Endodermal cell (in vitro differentiated cells): ENCODE measurements around the gene FLT3. TPM values are rescaled to one million over a fixed set of nuclear protein-coding genes. Genes with fewer than 3 reads are reported as not detected.

Experiments
- DNase-seq: peaks from one replicate; pipeline ENCODE4 v3.0.0-alpha.2; 2017
- H3K27ac ChIP-seq: 2 replicates; pipeline ENCODE4 v1.5.1; 2013; ENCODE audit warnings: mild to moderate bottlenecking, low read depth, low read length, moderate library complexity
- H3K27me3 ChIP-seq: 2 replicates; pipeline ENCODE4 v1.6.1; 2013; ENCODE audit warnings: mild to moderate bottlenecking, low read length, moderate library complexity; ENCODE audit not compliant: insufficient read depth, control insufficient read depth, poor library complexity, severe bottlenecking
- H3K36me3 ChIP-seq: 2 replicates; pipeline ENCODE4 v1.7.0; 2013; ENCODE audit warnings: mild to moderate bottlenecking, low read length, moderate library complexity; ENCODE audit not compliant: control insufficient read depth, insufficient read depth
- H3K4me1 ChIP-seq: one replicate; pipeline ENCODE4 v1.7.0; 2013; ENCODE audit warnings: low read length; ENCODE audit not compliant: control insufficient read depth, insufficient read depth
- H3K4me3 ChIP-seq: 2 replicates; pipeline ENCODE4 v1.5.1; 2013; ENCODE audit warnings: mild to moderate bottlenecking, low read length, moderate library complexity
- H3K9ac ChIP-seq: 2 replicates; pipeline ENCODE4 v1.6.1; 2013; ENCODE audit warnings: mild to moderate bottlenecking, low read length, moderate library complexity; ENCODE audit not compliant: poor library complexity, severe bottlenecking; ENCODE audit errors: extremely low read depth
- H3K9me3 ChIP-seq: 2 replicates; pipeline ENCODE4 v1.6.1; 2013; ENCODE audit warnings: mild to moderate bottlenecking, low read length, moderate library complexity; ENCODE audit not compliant: control insufficient read depth
- H3K27ac Mint-ChIP-seq: 2 replicates; pipeline ENCODE4 v1.8.0; 2020; ENCODE audit warnings: mixed read lengths
- H3K27me3 Mint-ChIP-seq: 2 replicates; pipeline ENCODE4 v1.8.0; 2021; ENCODE audit warnings: mild to moderate bottlenecking, mixed read lengths; ENCODE audit not compliant: insufficient read depth
- H3K36me3 Mint-ChIP-seq: 2 replicates; pipeline ENCODE4 v1.8.0; 2020; ENCODE audit warnings: low read depth, mixed read lengths
- H3K4me1 Mint-ChIP-seq: 2 replicates; pipeline ENCODE4 v1.8.0; 2020; ENCODE audit warnings: mixed read lengths
- H3K4me3 Mint-ChIP-seq: 2 replicates; pipeline ENCODE4 v1.8.0; 2020; ENCODE audit warnings: mild to moderate bottlenecking, moderate library complexity, mixed read lengths
- H3K9me3 Mint-ChIP-seq: 2 replicates; pipeline ENCODE4 v1.8.0; 2020; ENCODE audit warnings: mild to moderate bottlenecking, mixed read lengths
- WGBS, 2 experiments: methylation state at CpG; one replicate each; pipeline versions ENCODE4 v1.1.5 to v1.1.7; 2013; ENCODE audit warnings: missing lambda C conversion rate in 2 of 2, mixed read lengths in 1 of 2; ENCODE audit not compliant: insufficient coverage in 1 of 2, insufficient read length in 1 of 2; 5-methylcytosine and 5-hydroxymethylcytosine counted together
- total RNA-seq, 2 donors: library from RNA; stranded (reverse); fragmentation: NEBNext Ultra II Directional in 1 of 2; extraction: Animal tissue kit (Norgen Biotek cat#: 25700) in 1 of 2; gene quantifications; 2 replicates in 1 of 2; 3 replicates in 1 of 2; pipeline ENCODE4 v1.2.1, GENCODE V29; 2021
- TF ChIP-seq, protein P1 (sequence below): fragments of 200-600 bp; sonication (generic); conservative IDR thresholded peaks from 2 replicates; pipeline ENCODE4 v1.5.0; 2021; ENCODE audit warnings: antibody characterized with exemption, mild to moderate bottlenecking

The FLT3 gene
- total RNA-seq, 2 donors from 2014 or later, result 0.09 to 0.13 TPM

DNA sequence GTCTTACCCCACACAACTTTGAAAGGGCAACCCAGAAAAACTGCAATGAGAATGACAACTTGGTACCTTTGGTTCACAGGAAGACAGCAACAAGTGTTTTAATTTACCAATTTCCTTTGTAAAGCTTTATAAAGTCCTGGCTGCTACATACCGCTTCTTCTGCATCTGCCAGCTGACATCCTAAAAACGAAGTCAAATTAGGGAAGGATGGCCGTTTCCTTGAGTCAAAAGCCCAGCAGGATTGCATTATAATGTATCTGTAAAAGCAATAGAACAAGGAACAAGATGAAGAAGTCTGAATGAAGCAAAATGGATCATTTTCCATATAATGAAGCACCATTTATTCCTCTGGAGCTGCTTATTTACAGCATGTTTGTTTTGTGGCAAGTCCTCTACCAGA, 86.1 kb downstream of the FLT3 start:
- 64% methylated on average over 3 of the region's 3 CpGs for WGBS, 2 experiments
- TF ChIP-seq, protein P1, sequence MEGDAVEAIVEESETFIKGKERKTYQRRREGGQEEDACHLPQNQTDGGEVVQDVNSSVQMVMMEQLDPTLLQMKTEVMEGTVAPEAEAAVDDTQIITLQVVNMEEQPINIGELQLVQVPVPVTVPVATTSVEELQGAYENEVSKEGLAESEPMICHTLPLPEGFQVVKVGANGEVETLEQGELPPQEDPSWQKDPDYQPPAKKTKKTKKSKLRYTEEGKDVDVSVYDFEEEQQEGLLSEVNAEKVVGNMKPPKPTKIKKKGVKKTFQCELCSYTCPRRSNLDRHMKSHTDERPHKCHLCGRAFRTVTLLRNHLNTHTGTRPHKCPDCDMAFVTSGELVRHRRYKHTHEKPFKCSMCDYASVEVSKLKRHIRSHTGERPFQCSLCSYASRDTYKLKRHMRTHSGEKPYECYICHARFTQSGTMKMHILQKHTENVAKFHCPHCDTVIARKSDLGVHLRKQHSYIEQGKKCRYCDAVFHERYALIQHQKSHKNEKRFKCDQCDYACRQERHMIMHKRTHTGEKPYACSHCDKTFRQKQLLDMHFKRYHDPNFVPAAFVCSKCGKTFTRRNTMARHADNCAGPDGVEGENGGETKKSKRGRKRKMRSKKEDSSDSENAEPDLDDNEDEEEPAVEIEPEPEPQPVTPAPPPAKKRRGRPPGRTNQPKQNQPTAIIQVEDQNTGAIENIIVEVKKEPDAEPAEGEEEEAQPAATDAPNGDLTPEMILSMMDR, result no peak
- no peak for DNase-seq
- no peaks in the 10 kb centered on the region for H3K27me3 ChIP-seq
- H3K9me3 ChIP-seq, result no peaks in the 10 kb centered on the region
- Mint-ChIP-seq H3K27me3 (peaks cover 2% of the 10 kb centered on the region), H3K4me3 (no peak overlapping the region), H3K9me3 (no peaks in the 10 kb centered on the region), H3K27ac (no peak overlapping the region), H3K36me3 (no peaks in the 10 kb centered on the region), H3K4me1 (peaks cover 4% of the 10 kb centered on the region)
- H3K9ac ChIP-seq, result no peak overlapping the region
- H3K4me3 ChIP-seq, result no peak overlapping the region
- H3K27ac ChIP-seq, result no peak overlapping the region
- no peaks in the 10 kb centered on the region for H3K4me1 ChIP-seq
- H3K36me3 ChIP-seq, result no peaks in the 10 kb centered on the region

GRCh38 chr13:28013482-28013881, 86.9 kb downstream of the FLT3 start:
- peaks cover 2% of the 10 kb centered on the region for H3K27me3 Mint-ChIP-seq
- no peaks in the 10 kb centered on the region for H3K9me3 Mint-ChIP-seq
- H3K9ac ChIP-seq, result no peak overlapping the region
- DNase-seq, result no peak
- no peak overlapping the region for H3K4me3 Mint-ChIP-seq
- H3K27me3 ChIP-seq, result no peaks in the 10 kb centered on the region
- H3K36me3 ChIP-seq, result no peaks in the 10 kb centered on the region
- H3K9me3 ChIP-seq, result no peaks in the 10 kb centered on the region
- H3K36me3 Mint-ChIP-seq, result no peaks in the 10 kb centered on the region
- no CpG with 5 or more reads among the region's 1 CpG for WGBS, 2 experiments
- H3K4me1 ChIP-seq, result no peaks in the 10 kb centered on the region
- TF ChIP-seq, protein P1, result no peak
- no peak overlapping the region for H3K27ac Mint-ChIP-seq
- no peak overlapping the region for H3K27ac ChIP-seq
- H3K4me3 ChIP-seq, result no peak overlapping the region
- peaks cover 4% of the 10 kb centered on the region for H3K4me1 Mint-ChIP-seq

GRCh38 chr13:28012896-28013295, 87.5 kb downstream of the FLT3 start:
- no peak overlapping the region for H3K27ac Mint-ChIP-seq
- H3K9me3 Mint-ChIP-seq, result no peaks in the 10 kb centered on the region
- H3K4me1 ChIP-seq, result no peaks in the 10 kb centered on the region
- TF ChIP-seq, protein P1, result no peak
- no peaks in the 10 kb centered on the region for H3K9me3 ChIP-seq
- DNase-seq, result no peak
- H3K36me3 ChIP-seq, result no peaks in the 10 kb centered on the region
- H3K27me3 Mint-ChIP-seq, result peaks cover 2% of the 10 kb centered on the region
- no peak overlapping the region for H3K9ac ChIP-seq
- no peak overlapping the region for H3K27ac ChIP-seq
- H3K27me3 ChIP-seq, result no peaks in the 10 kb centered on the region
- peaks cover 4% of the 10 kb centered on the region for H3K4me1 Mint-ChIP-seq
- no peak overlapping the region for H3K4me3 ChIP-seq
- H3K4me3 Mint-ChIP-seq, result no peak overlapping the region
- H3K36me3 Mint-ChIP-seq, result no peaks in the 10 kb centered on the region
